Cardiac muscle cell (in vitro differentiated cells and primary cell): ENCODE data around the gene PDSS2. TPM values are rescaled to one million over a fixed set of nuclear protein-coding genes. Genes with fewer than 3 reads are reported as not detected.

Experiments
- DNase-seq, 2 donors: peaks; one replicate each; pipeline versions ENCODE4 v3.0.0 to v3.0.0-alpha.2; 2010 to 2017; ENCODE audit warnings: low read depth in 1 of 2, low spot score in 1 of 2
- H3K27ac ChIP-seq: fragments of 200-600 bp; sonication (generic); 2 replicates; pipeline ENCODE4 v1.5.1; 2016
- H3K27me3 ChIP-seq: fragments of 200-600 bp; sonication (generic); 2 replicates; pipeline ENCODE4 v1.6.0; 2016; ENCODE audit warnings: control low read depth
- H3K36me3 ChIP-seq: fragments of 200-600 bp; sonication (generic); 2 replicates; pipeline ENCODE4 v1.5.1; 2016; ENCODE audit warnings: control low read depth
- H3K4me1 ChIP-seq: fragments of 200-600 bp; sonication (generic); 2 replicates; pipeline ENCODE4 v1.8.1; 2017; ENCODE audit warnings: low read depth, mild to moderate bottlenecking, mixed run types
- H3K4me3 ChIP-seq: fragments of 200-600 bp; sonication (generic); 2 replicates; pipeline ENCODE4 v1.5.1; 2016; ENCODE audit warnings: mild to moderate bottlenecking
- H3K9me3 ChIP-seq: fragments of 200-600 bp; sonication (generic); 2 replicates; pipeline ENCODE4 v1.5.1; 2017; ENCODE audit warnings: low read depth, mild to moderate bottlenecking, control low read depth
- CTCF ChIP-seq: IDR thresholded peaks from 2 replicates; pipeline ENCODE4 v1.5.1; 2012; ENCODE audit warnings: low read depth, mild to moderate bottlenecking, low read length
- polyA plus RNA-seq: library from polyadenylated mRNA; unstranded; fragments of >200 nt; fragmentation: Nextera tagmentation; extraction: Ambion mirVana; gene quantifications from 2 replicates; pipeline ENCODE4 v1.2.1, GENCODE V29; 2016
- total RNA-seq: library from RNA; depleted of rRNA; stranded (reverse); fragments of >200 nt; gene quantifications from 2 replicates; pipeline ENCODE4 v1.2.3, GENCODE V29; 2016

Gene PDSS2
- total and polyA plus RNA-seq, 2 experiments from 2014 or later = 12.3 to 19.4 TPM

GRCh38 chr6:107337191-107337741, 122.1 kb downstream of the PDSS2 start:
- Histone ChIP-seq H3K27me3 (no peaks in the 10 kb centered on the region), H3K27ac (no peak overlapping the region), H3K36me3 (no peaks in the 10 kb centered on the region), H3K4me3 (no peak overlapping the region), H3K4me1 (peaks cover 3% of the 10 kb centered on the region), H3K9me3 (no peaks in the 10 kb centered on the region)
- TF ChIP-seq CTCF = no peak
- no peak for DNase-seq

- peaks cover 3% of the 10 kb centered on the region for H3K4me1 ChIP-seq
Observed at GRCh38 chr6:107334026-107334425, 125.3 kb downstream of the PDSS2 start.

GRCh38 chr6:107333491-107333890, 125.9 kb downstream of the PDSS2 start:
- Histone ChIP-seq H3K4me3 (no peak overlapping the region), H3K27ac (no peak overlapping the region), H3K9me3 (no peaks in the 10 kb centered on the region), H3K36me3 (no peaks in the 10 kb centered on the region), H3K4me1 (peaks cover 3% of the 10 kb centered on the region), H3K27me3 (no peaks in the 10 kb centered on the region)
- no peak for DNase-seq
- TF ChIP-seq CTCF = no peak

More at GRCh38 chr6:107334026-107334425, 125.3 kb downstream of the PDSS2 start:
- no peak for DNase-seq
- TF ChIP-seq CTCF = no peak
- Histone ChIP-seq H3K9me3 (no peaks in the 10 kb centered on the region), H3K27ac (no peak overlapping the region), H3K27me3 (no peaks in the 10 kb centered on the region), H3K4me3 (no peak overlapping the region), H3K36me3 (no peaks in the 10 kb centered on the region)

GRCh38 chr6:107331409-107332386, 127.7 kb downstream of the PDSS2 start:
- no peak for DNase-seq
- H3K4me1 ChIP-seq = peaks cover 3% of the 10 kb centered on the region
- TF ChIP-seq CTCF = no peak
- no peak overlapping the region for H3K27ac ChIP-seq
- H3K4me3 ChIP-seq = no peak overlapping the region
- no peaks in the 10 kb centered on the region for H3K36me3 ChIP-seq
- no peaks in the 10 kb centered on the region for H3K9me3 ChIP-seq
- no peaks in the 10 kb centered on the region for H3K27me3 ChIP-seq

- Histone ChIP-seq H3K4me1 (peaks cover 3% of the 10 kb centered on the region), H3K9me3 (no peaks in the 10 kb centered on the region), H3K27ac (no peak overlapping the region), H3K4me3 (no peak overlapping the region), H3K36me3 (no peaks in the 10 kb centered on the region), H3K27me3 (no peaks in the 10 kb centered on the region)
- TF ChIP-seq CTCF = no peak
- no peak for DNase-seq
Observed at GRCh38 chr6:107330168-107330567, 129.2 kb downstream of the PDSS2 start.
